Left forelimb (tissue), 1 donor: Measurements from ENCODE around the gene EXOC4.
"Not testable (repeated sequence)": the region's sequence is repeated elsewhere in the genome, so short reads cannot be mapped to it uniquely, and the experiment has no call there.

Experiments used
- DNase-seq: peaks from one replicate; pipeline ENCODE4 v3.0.0-alpha.2; 2018; ENCODE audit warnings: low spot score

The EXOC4 gene

GRCh38 chr7:133275446-133276095 lies 22.7 kb downstream of the EXOC4 start:
- DNase-seq: no peak

GRCh38 chr7:133278975-133279374 lies 26.1 kb downstream of the EXOC4 start:
- DNase-seq: not testable (repeated sequence)

- no peak for DNase-seq
These were observed 29.2 kb downstream of the EXOC4 start for GRCh38 chr7:133282094-133282493.

- DNase-seq: no peak
These were observed 31.2 kb downstream of the EXOC4 start for GRCh38 chr7:133284092-133284491.

- DNase-seq: no peak
These were observed 36.1 kb downstream of the EXOC4 start for GRCh38 chr7:133288970-133289369.

- DNase-seq: no peak
These were observed 37.2 kb downstream of the EXOC4 start for GRCh38 chr7:133290041-133290440.

- DNase-seq: no peak
These were observed 37.9 kb downstream of the EXOC4 start for GRCh38 chr7:133290676-133291333.

GRCh38 chr7:133292631-133293030 lies 39.8 kb downstream of the EXOC4 start:
- DNase-seq: no peak

- DNase-seq: no peak
These were observed 40.7 kb downstream of the EXOC4 start for GRCh38 chr7:133293384-133294160.

GRCh38 chr7:133294234-133294633 lies 41.4 kb downstream of the EXOC4 start:
- no peak for DNase-seq

- DNase-seq: no peak
These were observed 42.6 kb downstream of the EXOC4 start for GRCh38 chr7:133295484-133295883.

GRCh38 chr7:133297093-133297492 lies 44.2 kb downstream of the EXOC4 start:
- no peak for DNase-seq

GRCh38 chr7:133298080-133298479 lies 45.2 kb downstream of the EXOC4 start:
- DNase-seq: no peak

- DNase-seq: no peak
These were observed 46.8 kb downstream of the EXOC4 start for GRCh38 chr7:133299676-133300075.

GRCh38 chr7:133300088-133300487 lies 47.2 kb downstream of the EXOC4 start:
- no peak for DNase-seq

- no peak for DNase-seq
These were observed 47.9 kb downstream of the EXOC4 start for GRCh38 chr7:133300811-133301210.

- no peak for DNase-seq
These were observed 48.6 kb downstream of the EXOC4 start for GRCh38 chr7:133301444-133301843.

- DNase-seq: no peak
These were observed 50.5 kb downstream of the EXOC4 start for GRCh38 chr7:133303372-133303771.

- no peak for DNase-seq
These were observed 51.1 kb downstream of the EXOC4 start for GRCh38 chr7:133303931-133304330.

GRCh38 chr7:133309333-133309732 lies 56.5 kb downstream of the EXOC4 start:
- DNase-seq: no peak

- DNase-seq: no peak
These were observed 57.5 kb downstream of the EXOC4 start for GRCh38 chr7:133310232-133310862.

GRCh38 chr7:133313575-133313974 lies 60.7 kb downstream of the EXOC4 start:
- no peak for DNase-seq

GRCh38 chr7:133314084-133314483 lies 61.2 kb downstream of the EXOC4 start:
- no peak for DNase-seq
